Fibroblast of skin of right quadriceps (primary cell): ENCODE measurements around the gene TCTN3.
A peak's percentile ranks its signal among the peaks of the same experiment; 100 is the strongest.
"Not testable (repeated sequence)": the region's sequence is repeated elsewhere in the genome, so short reads cannot be mapped to it uniquely, and the experiment has no call there.

ENCODE experiments used
- DNase-seq: peaks from one replicate; pipeline ENCODE4 v3.0.0-alpha.2; 2013

The TCTN3 gene

DNA sequence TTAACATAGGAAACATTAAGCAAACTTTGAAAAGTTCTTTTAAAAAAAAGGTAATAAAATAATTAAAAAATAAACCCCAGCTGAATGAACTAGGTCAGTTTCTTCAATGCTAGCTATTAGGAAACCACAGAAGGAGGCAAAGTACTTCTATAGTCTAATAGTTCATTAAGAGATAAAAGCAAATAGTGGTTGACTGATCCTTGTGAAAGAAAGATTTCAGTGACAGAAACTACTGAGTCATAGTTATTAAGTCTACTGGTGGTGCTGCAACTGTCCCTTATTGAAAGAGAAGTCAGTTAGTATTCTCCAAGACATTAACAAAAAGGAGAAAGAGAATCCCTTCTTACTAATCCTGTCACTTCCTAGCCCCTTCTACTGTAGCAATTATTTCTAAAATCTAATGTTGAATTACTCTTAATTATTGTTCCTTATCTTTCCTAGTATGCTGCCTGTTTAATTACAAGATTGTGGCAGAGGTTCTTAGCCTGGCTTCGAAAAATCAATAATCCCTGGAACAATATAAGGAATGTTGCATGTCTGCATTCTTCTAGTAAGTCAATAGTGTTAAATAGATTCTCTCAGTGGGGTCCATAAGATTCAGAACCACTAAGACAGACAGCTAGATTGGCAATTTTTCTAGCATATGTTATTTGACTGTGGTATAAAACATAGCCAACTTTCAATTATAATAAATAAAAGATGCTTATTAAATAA lies 18.2 kb downstream of the TCTN3 start:
- no peak for DNase-seq

DNA sequence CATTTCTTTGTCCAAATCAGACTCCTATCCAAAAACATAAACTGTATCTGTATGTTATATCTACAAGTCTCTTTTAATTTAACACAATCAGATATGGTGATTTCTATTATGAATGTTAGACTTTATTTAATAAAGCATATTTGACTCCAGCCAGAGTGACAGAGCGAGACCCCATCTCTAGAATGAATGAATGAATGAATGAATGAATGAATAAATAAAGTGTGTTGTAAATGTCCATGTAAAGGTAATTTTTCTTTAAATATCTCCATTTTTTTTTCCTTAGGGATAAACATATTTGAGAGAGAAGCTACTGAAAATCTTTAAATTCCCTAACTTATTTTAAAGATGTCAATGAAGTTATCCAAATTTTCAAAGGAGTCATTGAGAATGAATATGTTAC lies 19.1 kb downstream of the TCTN3 start:
- DNase-seq = no peak

DNA sequence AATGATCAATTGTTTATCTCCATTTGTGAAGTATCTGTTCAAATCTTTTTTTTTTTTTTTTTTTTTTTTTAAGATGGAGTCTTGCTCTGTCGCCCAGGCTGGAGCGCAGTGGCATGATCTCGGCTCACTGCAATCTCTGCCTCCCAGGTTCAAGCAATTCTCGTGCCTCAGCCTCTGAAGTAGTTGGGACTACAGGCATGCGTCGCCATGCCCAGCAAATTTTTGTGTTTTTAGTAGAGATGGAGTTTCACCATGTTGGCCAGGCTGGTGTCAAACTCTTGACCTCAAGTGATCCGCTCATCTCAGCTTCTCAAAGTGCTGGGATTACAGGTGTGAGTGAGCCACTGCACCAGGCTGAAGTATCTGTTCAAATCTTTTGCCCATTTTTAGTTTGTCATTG lies 21.1 kb downstream of the TCTN3 start:
- not testable (repeated sequence) for DNase-seq

- DNase-seq = no peak
These were observed 29.2 kb downstream of the TCTN3 start for GRCh38 chr10:95664543-95664942.

DNA sequence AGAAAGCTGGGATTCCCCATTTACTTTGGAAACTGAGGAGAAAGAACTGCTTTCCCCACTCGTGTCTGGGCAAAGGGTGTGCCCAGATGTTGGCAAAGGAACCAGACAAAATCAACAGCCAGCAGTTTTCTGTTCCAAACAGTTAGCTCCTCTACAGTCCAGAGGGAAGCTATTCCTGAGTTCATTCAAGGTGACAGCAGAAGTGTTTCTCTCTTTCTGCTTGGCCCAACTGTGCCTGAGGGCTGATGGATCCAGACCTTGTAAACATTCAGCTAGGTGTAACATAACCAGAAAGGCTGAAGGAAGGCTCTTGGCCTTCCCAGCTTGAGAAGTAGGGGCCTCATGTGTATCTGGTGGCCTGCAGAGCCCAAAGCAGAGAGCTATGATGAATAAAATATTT lies 30.2 kb downstream of the TCTN3 start:
- no peak for DNase-seq

DNA sequence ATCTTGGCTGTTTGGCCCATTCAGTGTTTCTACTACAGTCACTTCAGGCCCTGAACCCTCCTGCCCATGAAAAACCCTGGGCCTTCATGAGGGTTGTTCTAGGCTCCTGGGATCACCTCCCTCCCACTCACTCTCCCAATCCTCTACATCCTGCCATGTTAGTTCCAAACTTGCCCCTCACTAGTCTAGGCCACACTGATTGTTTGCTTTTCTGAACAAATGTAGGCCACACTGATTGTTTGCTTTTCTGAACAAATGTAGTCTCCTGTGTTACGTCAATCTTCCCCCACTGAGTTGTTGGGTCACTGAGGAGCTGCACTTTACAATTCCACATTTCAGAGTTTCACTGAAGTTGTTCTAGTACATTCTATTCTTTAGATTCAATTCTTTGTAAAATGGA lies 31.9 kb downstream of the TCTN3 start:
- no peak for DNase-seq

- DNase-seq = peak; percentile 44
These were observed 33.4 kb downstream of the TCTN3 start for GRCh38 chr10:95660283-95660682.

DNA sequence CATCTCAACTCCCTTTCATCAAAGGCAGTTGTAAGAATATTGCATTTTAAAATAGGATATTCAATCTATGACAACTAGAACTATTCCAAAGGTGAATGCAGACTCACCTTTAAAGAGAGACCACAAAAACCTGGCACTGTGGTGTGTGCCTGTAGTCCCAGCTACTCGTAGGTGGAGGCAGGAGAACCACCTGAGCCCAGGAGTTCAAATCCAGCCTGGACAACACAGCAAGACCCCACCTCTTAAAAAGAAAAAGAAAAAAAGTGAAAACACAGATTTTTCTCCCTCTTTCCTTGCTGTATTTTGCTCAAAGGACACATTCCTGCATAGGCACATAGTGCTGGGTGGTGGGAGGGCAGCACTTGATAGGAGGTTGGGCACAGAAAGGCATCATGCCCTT lies 36.5 kb downstream of the TCTN3 start:
- no peak for DNase-seq

DNA sequence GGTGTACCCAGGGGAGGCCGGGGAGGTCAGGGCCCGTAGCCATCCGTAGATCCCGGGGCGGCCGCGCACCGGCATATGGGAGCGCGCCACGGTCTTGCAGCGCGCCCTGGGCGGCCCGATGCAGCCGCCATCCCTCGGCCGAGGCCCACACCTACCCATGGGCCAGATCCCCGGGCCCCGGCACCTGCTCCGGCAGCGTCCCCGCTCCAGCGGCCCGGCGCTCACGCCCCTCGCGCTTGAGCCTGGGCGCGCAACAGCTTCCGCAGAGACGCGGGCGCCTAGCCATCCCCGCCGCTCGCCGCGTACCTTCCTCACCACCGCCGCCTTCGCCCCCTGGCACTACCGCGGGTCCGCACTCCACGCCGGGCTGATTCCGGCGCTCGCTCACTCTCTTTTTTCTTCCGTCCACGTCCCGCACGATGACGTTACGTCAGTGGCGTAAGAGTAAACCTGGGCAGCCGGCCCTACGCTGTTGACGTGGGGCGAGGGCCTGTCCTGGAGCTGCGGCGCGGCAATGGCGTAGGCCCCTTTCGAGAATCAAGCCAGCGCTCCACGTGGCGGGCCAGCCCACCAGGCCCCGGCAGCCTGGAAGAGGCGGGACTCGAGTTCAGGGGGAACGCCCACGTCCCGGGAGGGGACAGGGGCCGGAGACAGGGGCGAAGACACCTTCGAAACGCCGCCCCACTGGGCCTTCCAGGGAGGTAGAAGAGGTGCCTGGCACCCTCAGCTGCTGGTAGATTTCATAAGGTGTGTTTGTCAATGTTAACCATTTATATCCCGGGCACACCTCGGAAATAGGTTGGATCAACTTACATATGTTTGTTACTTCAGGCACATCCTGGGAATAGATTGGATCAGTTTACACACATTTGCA lies 37.2 kb downstream of the TCTN3 start, which contains the start of gene ALDH18A1:
TSS of gene ALDH18A1 (minus strand) at position 421 of the 874 bp plus-strand sequence. CDS start 3,334 bp downstream, outside the sequence.
- DNase-seq = peak; percentile 91

DNA sequence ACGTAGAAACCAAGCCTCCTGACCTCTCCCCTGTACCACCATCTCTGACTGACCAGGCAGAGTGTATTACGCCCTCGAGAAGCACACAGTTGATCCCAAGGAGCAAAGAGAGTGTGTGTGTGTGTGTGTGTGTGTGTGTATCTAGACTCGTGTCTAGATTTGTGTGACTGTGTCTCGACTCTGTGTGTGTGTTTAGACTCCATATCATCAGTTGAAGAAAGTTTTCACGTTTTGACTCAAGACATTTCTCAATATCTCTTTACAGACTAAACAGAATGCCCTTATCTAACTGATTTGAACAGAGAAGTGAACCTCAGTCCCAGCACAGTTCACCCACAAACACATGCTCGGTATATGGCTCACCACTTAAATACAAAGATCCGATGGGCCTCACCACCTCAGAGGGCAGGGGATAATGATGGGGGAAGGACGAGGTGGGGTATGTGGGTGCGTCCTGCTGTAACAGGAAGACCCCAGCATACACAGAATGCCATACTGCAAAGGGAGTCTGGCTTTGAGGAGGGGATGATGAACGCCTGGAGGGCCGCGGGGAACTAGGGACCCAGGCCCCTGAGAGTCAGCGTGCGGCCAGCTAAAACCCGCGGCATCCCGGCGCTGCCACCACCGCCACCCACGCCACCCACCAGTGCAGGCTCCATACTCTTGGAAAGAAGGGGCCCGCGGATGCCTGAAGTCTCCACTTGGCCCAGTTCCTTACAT lies 38.0 kb downstream of the TCTN3 start:
- DNase-seq = peak; percentile 15

DNA sequence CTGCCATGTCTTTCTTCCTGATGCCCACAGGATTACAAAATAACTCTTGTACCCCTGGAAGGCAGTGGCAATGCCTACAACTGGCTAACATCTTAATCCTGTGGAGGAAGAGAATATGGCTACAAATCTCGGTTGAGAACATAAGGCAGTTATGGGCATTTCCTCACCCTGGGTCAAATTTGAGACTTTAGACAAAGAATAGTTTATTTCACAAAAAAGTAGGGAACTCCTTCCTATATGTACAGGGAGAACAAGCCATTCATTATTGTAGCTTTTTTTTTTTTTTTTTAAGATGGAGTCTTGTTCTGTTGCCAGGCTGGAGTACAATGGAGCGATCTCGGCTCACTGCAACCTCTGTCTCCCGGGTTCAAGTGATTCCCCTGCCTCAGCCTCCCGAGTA lies 39.8 kb downstream of the TCTN3 start:
- no peak for DNase-seq

- peak; percentile 34 for DNase-seq
These were observed 42.2 kb downstream of the TCTN3 start for GRCh38 chr10:95651346-95652060.

DNA sequence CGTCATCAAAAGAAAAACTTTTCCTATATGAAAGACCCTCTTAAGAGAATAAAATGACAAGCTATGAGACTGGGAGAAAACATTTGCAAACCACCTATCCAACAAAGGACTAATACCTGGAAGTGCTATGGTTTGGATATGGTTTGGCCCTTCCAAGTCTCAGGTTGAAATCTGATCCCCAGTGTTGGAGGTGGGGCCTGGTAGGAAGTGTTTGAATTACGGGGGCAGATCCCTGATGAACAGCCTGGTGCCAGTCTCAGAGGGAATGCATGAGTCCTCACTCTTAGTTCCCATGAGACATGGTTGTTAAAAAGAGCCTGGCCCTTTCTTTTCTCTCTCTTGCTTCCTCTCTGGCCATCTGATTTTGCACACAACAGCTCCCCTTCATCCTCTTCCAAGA lies 43.5 kb downstream of the TCTN3 start:
- no peak for DNase-seq

DNA sequence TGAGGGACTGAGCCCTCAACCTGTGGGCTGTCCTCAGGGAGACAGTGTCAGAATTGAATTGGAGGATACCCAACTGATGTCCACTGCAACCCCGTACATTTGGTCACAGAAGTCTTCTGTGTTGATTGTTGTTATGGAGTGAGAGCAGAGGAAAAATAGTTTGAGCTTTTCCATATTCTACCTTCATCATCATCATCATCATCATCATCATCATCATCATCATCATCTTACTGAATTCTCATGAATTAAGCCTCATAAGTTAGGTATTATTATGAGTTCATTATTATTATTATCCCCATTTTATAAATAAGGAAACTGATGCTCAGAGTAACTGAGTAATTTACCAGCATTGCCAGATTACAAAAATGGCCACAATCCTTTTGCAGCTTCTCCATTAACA lies 45.6 kb downstream of the TCTN3 start:
- DNase-seq = no peak

DNA sequence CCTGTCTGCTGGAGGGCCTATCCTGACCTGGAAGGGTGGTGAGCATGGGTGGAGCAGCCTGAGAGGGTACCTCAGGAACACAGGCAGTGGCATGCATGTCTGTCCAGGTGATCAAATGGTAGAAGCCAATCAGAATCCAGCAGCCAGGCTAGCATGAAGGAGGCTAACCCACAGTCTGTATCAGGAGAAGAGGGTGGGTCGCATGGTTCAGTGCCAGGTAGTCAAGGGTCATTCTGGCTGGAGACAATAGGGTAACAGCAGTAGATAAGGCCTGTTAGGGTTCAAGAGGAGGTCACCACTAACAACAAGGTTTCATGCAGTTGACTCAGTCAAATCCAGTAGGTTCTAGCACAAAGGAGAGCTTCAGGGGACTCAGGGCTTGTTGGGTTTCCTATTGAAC lies 47.6 kb downstream of the TCTN3 start:
- DNase-seq = no peak

- no peak for DNase-seq
These were observed 48.8 kb downstream of the TCTN3 start for GRCh38 chr10:95644901-95645300.

DNA sequence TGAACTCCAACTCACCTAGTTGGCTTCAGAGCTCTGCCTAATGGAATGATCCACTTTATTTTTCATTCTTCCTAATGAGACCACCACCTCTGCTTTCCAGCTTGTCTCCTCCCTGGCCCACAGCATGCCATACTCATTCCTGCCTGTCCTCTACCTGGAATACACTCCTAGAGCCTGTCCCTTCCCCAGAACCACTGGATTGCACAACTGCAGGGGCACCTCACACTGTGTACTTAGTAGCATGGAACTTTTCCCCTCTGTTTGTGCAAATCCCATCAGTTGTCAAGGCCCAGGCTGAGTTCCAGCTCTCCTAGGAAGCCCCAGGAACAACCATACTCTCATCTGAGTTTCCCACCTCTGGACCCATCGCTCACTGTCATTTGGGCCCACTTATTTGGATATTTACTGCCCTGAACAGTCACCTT lies 52.8 kb downstream of the TCTN3 start:
- DNase-seq = no peak

- DNase-seq = no peak
These were observed 55.8 kb downstream of the TCTN3 start for GRCh38 chr10:95637911-95638310.

GRCh38 chr10:95637140-95637539 lies 56.6 kb downstream of the TCTN3 start:
- DNase-seq = no peak

DNA sequence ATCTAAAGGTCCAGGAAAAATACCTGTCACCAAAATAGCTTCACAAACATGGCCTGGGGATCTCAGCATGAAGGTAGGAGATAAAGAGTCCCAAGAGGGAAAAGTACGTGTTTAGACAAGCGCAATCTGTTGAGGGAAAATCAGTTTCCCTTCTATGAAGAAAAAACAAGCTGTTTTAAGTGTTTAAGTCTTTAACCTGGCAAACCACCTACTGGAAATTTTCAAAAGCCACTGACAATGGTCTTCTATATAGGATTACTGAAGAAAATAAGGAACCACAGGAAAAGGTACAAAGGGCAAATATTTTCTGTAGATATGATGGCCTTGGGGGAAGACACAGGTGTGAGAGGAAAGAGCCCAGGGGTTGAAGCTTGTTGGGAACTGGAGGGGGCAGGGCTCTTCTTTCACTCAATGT lies 58.4 kb downstream of the TCTN3 start:
- no peak for DNase-seq

GRCh38 chr10:95628786-95629185 lies 64.9 kb downstream of the TCTN3 start:
- peak; percentile 5 for DNase-seq

- DNase-seq = no peak
These were observed 67.2 kb downstream of the TCTN3 start for GRCh38 chr10:95626500-95626899.

DNA sequence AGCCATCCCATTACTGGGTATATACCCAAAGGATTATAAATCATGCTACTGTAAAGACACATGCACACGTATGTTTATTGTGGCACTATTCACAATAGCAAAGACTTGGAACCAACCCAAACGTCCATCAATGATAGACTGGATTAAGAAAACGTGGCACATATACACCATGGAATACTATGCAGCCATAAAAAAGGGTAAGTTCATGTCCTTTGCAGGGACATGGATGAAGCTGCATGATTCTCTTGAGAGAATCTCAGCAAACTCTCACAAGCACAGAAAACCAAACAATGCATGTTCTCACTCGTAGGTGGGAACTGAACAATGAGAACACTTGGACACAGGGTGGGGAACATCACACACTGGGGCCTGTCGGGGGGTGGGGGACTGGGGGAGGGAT lies 73.3 kb downstream of the TCTN3 start:
- not testable (repeated sequence) for DNase-seq
